GM12873 (cell line): ENCODE results near the gene CERS6.

Source experiments
- CTCF ChIP-seq: IDR thresholded peaks from 2 replicates; pipeline ENCODE4 v1.5.1; 2012; ENCODE audit warnings: low read depth, mild to moderate bottlenecking, moderate library complexity, low read length, control low read depth; ENCODE audit not compliant: insufficient read depth; ENCODE audit errors: missing control alignments

The CERS6 gene

GRCh38 chr2:168742258-168742932, 286.3 kb downstream of the CERS6 start:
- no peak for TF ChIP-seq CTCF

- no peak for TF ChIP-seq CTCF
These were observed 288.8 kb downstream of the CERS6 start for GRCh38 chr2:168744844-168745243.

GRCh38 chr2:168748461-168748860, 292.4 kb downstream of the CERS6 start:
- TF ChIP-seq CTCF = no peak

GRCh38 chr2:168749297-168749696, 293.2 kb downstream of the CERS6 start:
- no peak for TF ChIP-seq CTCF

GRCh38 chr2:168751104-168751740, 295.1 kb downstream of the CERS6 start:
- no peak for TF ChIP-seq CTCF

GRCh38 chr2:168752361-168752760, 296.3 kb downstream of the CERS6 start:
- no peak for TF ChIP-seq CTCF

- TF ChIP-seq CTCF = no peak
These were observed 297.8 kb downstream of the CERS6 start for GRCh38 chr2:168753765-168754329.
